HCT116 (cell line): ENCODE measurements around the gene ZFP36. TPM values are rescaled to one million over a fixed set of nuclear protein-coding genes. Genes with fewer than 3 reads are reported as not detected.

Experiments
- ATAC-seq: fragments of 200-7000 bp; cut with Tn5 transposase; 2 replicates; pipeline ENCODE4 v1.9.1; 2020; ENCODE audit warnings: mild to moderate bottlenecking, moderate library complexity
- BruUV-seq: library from RNA; stranded (reverse); fragments of 400-500 nt; replicated peaks from 2 replicates; lab custom pipeline; 2021; lab: Mats Ljungman, UMichigan
- CTCF ChIA-PET: fragments of 300-600 bp; sonication (Branson Sonifier 250); formaldehyde crosslinking; loops from one replicate; lab custom pipeline; 2021; ENCODE audit warnings: antibody characterized with exemption; lab: Charles Lee
- POLR2A ChIA-PET: fragments of 300-600, 350-600 bp; sonication (Branson Sonifier 250); formaldehyde crosslinking; loops from one replicate; lab custom pipeline; 2021; ENCODE audit warnings: antibody characterized with exemption; lab: Charles Lee
- RAD21 ChIA-PET, 2 experiments: fragments of 300-600 bp; sonication (Branson Sonifier 250); formaldehyde crosslinking; loops; one replicate each; lab custom pipeline; 2023; ENCODE audit warnings: low total read pairs in 2 of 2; ENCODE audit not compliant: uncharacterized antibody in 2 of 2, unreplicated experiment in 2 of 2, low non-redundant PET in 1 of 2; lab: Charles Lee
- DNase-seq: peaks from one replicate; pipeline ENCODE4 v3.0.0-alpha.2; 2010; ENCODE audit warnings: low read depth, low spot score
- H2AFZ ChIP-seq: fragments of 200-600 bp; shearing (Covaris generic), sonication (generic); 2 replicates; pipeline ENCODE4 v1.6.1; 2017; ENCODE audit warnings: low read depth, mixed run types, mixed read lengths, antibody characterized with exemption, low read length; ENCODE audit not compliant: poor library complexity, severe bottlenecking
- H3K27ac ChIP-seq: 2 replicates; pipeline ENCODE4 v1.5.1; 2012; ENCODE audit warnings: low read depth, low read length
- H3K27me3 ChIP-seq: fragments of 200-600 bp; sonication (generic); 2 replicates; pipeline ENCODE4 v1.6.1; 2016; ENCODE audit warnings: mixed run types, low read length, mixed read lengths; ENCODE audit not compliant: insufficient read depth
- H3K36me3 ChIP-seq, 2 experiments: fragments of 200-500 bp in 1 of 2; fragments of 200-600 bp in 1 of 2; sonication (Bioruptor generic) in 1 of 2; sonication (generic) in 1 of 2; 2 replicates each; pipeline versions ENCODE4 v1.5.1 to v1.6.1; 2014 to 2016; ENCODE audit warnings: low read length in 2 of 2, inconsistent platforms in 1 of 2, mixed read lengths in 1 of 2, mixed run types in 1 of 2; ENCODE audit not compliant: insufficient read depth in 2 of 2, control insufficient read depth in 1 of 2
- H3K4me1 ChIP-seq, 2 experiments: fragments of 200-600 bp in 1 of 2; sonication (generic) in 1 of 2; 2 replicates each; pipeline versions ENCODE4 v1.5.1 to v1.6.1; 2012 to 2017; ENCODE audit warnings: low read length in 2 of 2, inconsistent platforms in 1 of 2, mild to moderate bottlenecking in 1 of 2, mixed read lengths in 1 of 2, mixed run types in 1 of 2, moderate library complexity in 1 of 2; ENCODE audit not compliant: insufficient read depth in 2 of 2, control insufficient read depth in 1 of 2
- H3K4me2 ChIP-seq: fragments of 200-600 bp; sonication (generic); 2 replicates; pipeline ENCODE4 v1.6.1; 2017; ENCODE audit warnings: mixed run types, low read length, mixed read lengths
- H3K4me3 ChIP-seq, 2 experiments: fragments of 200-600 bp in 1 of 2; sonication (generic) in 1 of 2; replicated peaks in 1 of 2; 2 replicates each; pipeline ENCODE4 v1.5.1; 2011 to 2016; ENCODE audit warnings: low read length in 2 of 2, control low read depth in 1 of 2, low read depth in 1 of 2, mild to moderate bottlenecking in 1 of 2, mixed read lengths in 1 of 2, mixed run types in 1 of 2
- H3K79me2 ChIP-seq: fragments of 200-600 bp; sonication (generic); 2 replicates; pipeline ENCODE4 v1.6.1; 2017; ENCODE audit warnings: mild to moderate bottlenecking, mixed run types, low read length, moderate library complexity, mixed read lengths; ENCODE audit not compliant: insufficient read depth
- H3K9ac ChIP-seq: fragments of 200-600 bp; sonication (generic); 2 replicates; pipeline ENCODE4 v1.6.1; 2016; ENCODE audit warnings: low read length, mixed read lengths
- H3K9me2 ChIP-seq: fragments of 200-600 bp; sonication (generic), shearing (Covaris generic); 2 replicates; pipeline ENCODE4 v1.6.1; 2017; ENCODE audit warnings: mixed run types, mild to moderate bottlenecking, moderate library complexity; ENCODE audit not compliant: insufficient read depth
- H3K9me3 ChIP-seq, 2 experiments: fragments of 200-500 bp in 1 of 2; fragments of 200-600 bp in 1 of 2; sonication (Bioruptor generic) in 1 of 2; sonication (generic) in 1 of 2; 2 replicates each; pipeline ENCODE4 v1.6.1; 2014 to 2017; ENCODE audit warnings: low read length in 2 of 2, mixed read lengths in 2 of 2, inconsistent platforms in 1 of 2, low read depth in 1 of 2, mild to moderate bottlenecking in 1 of 2, mixed run types in 1 of 2, moderate library complexity in 1 of 2; ENCODE audit not compliant: control insufficient read depth in 1 of 2, insufficient read depth in 1 of 2
- H4K20me1 ChIP-seq: fragments of 200-600 bp; sonication (generic), shearing (Covaris generic); 2 replicates; pipeline ENCODE4 v1.6.1; 2017; ENCODE audit warnings: mixed run types, mild to moderate bottlenecking, moderate library complexity; ENCODE audit not compliant: insufficient read depth
- CEBPB ChIP-seq: IDR thresholded peaks from 2 replicates; pipeline ENCODE4 v1.6.1; 2012; ENCODE audit warnings: low read depth
- EGR1 ChIP-seq: IDR thresholded peaks from 2 replicates; pipeline ENCODE4 v1.6.1; 2012; ENCODE audit warnings: low read depth
- ELF1 ChIP-seq: IDR thresholded peaks from 2 replicates; pipeline ENCODE4 v1.6.1; 2012; ENCODE audit warnings: low read depth, borderline replicate concordance
- EZH2 ChIP-seq: fragments of 200-600 bp; sonication (generic); IDR thresholded peaks from 2 replicates; pipeline ENCODE4 v1.6.1; 2017; ENCODE audit warnings: antibody characterized with exemption, mixed run types
- EZH2phosphoT487 ChIP-seq: fragments of 200-600 bp; IDR thresholded peaks from 2 replicates; pipeline ENCODE4 v1.6.1; 2018; ENCODE audit warnings: antibody characterized with exemption, borderline replicate concordance
- FOSL1 ChIP-seq: IDR thresholded peaks from 2 replicates; pipeline ENCODE4 v1.6.1; 2012; ENCODE audit warnings: low read depth
- POLR2A ChIP-seq: IDR thresholded peaks from 2 replicates; pipeline ENCODE4 v1.7.0; 2011; ENCODE audit warnings: borderline replicate concordance; ENCODE audit not compliant: insufficient read depth, insufficient read length; ENCODE audit errors: extremely low read depth
- SIN3A ChIP-seq: IDR thresholded peaks from 2 replicates; pipeline ENCODE4 v1.6.1; 2012; ENCODE audit warnings: low read depth
- SP1 ChIP-seq: IDR thresholded peaks from 2 replicates; pipeline ENCODE4 v1.6.1; 2012; ENCODE audit warnings: low read depth
- SRF ChIP-seq: IDR thresholded peaks from 2 replicates; pipeline ENCODE4 v1.6.1; 2012; ENCODE audit warnings: low read depth
- TCF7L2 ChIP-seq: IDR thresholded peaks from 2 replicates; pipeline ENCODE4 v1.7.0; 2011; ENCODE audit warnings: borderline replicate concordance, inconsistent platforms; ENCODE audit not compliant: insufficient read depth, insufficient read length; ENCODE audit errors: extremely low read depth
- YY1 ChIP-seq: IDR thresholded peaks from 2 replicates; pipeline ENCODE4 v1.6.1; 2011; ENCODE audit warnings: low read length, low read depth, moderate library complexity, mild to moderate bottlenecking; ENCODE audit not compliant: insufficient replicate concordance; ENCODE audit errors: extremely low read depth
- ZFX ChIP-seq: fragments of 450-650 bp; IDR thresholded peaks from 2 replicates; pipeline ENCODE4 v1.6.1; 2017
- intact Hi-C: fragments of 100-400 bp; cut with micrococcal nuclease; formaldehyde crosslinking; loops from 2 replicates; pipeline ENCODE4 v1.10.0; 2022
- total RNA-seq: library from RNA; stranded (reverse); gene quantifications from one replicate; pipeline ENCODE4 v1.2.1, GENCODE V29; 2021; ENCODE audit not compliant: unreplicated experiment
- TF ChIP-seq, protein P1 (sequence below): IDR thresholded peaks from 2 replicates; pipeline ENCODE4 v1.6.1; 2012
- TF ChIP-seq, protein P2 (sequence below): IDR thresholded peaks from 2 replicates; pipeline ENCODE4 v1.6.1; 2012
- TF ChIP-seq, protein P3 (sequence below), 3 experiments: fragments of 200-600 bp in 1 of 3; sonication (generic) in 1 of 3; IDR thresholded peaks in 2 of 3; conservative IDR thresholded peaks in 1 of 3; 2 replicates each; pipeline ENCODE4 v1.5.1; 2012 to 2017; ENCODE audit warnings: low read depth in 2 of 3, low read length in 2 of 3, antibody characterized with exemption in 1 of 3, borderline replicate concordance in 1 of 3, control low read depth in 1 of 3, mild to moderate bottlenecking in 1 of 3, mixed read lengths in 1 of 3, mixed run types in 1 of 3, moderate library complexity in 1 of 3; ENCODE audit not compliant: insufficient read depth in 1 of 3
- TF ChIP-seq, protein P4 (sequence below): IDR thresholded peaks from 2 replicates; pipeline ENCODE4 v1.6.1; 2012; ENCODE audit warnings: low read depth

Gene ZFP36
- total RNA-seq, 1 experiment from 2014 or later, result 131 TPM

DNA sequence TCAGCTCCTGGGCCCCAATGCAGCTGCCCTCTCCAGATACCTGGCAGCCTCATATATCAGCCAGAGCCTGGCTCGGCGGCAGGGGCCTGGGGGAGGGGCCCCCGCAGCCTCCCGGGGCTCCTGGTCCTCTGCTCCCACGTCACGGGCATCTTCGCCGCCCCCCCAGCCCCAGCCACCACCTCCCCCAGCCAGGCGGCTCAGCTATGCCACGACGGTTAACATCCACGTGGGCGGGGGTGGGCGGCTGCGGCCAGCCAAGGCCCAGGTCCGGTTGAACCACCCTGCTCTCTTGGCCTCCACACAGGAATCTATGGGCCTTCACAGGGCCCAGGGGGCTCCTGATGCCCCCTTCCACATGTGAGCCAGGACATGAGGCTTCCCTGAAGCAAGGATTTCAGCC, 18.3 kb downstream of the ZFP36 start:
- POLR2A ChIA-PET, result interaction anchor here (0.6 to 6.0 kb wide), 2 partner anchors 11 to 996 kb away, joined by 3 to 33 read pairs; partner anchors contain the start of gene RPS16
- CTCF ChIA-PET, result interaction anchor here (0.6 kb wide), 1 partner anchor 302 kb away, joined by 3 read pairs; no protein-coding TSS in a partner anchor
- DNase-seq (no peak), ATAC-seq (no peak)
- H4K20me1 ChIP-seq, result no peaks in the 10 kb centered on the region
- H2AFZ ChIP-seq, result no peak overlapping the region
- H3K79me2 ChIP-seq, result no peaks in the 10 kb centered on the region
- no peaks in the 10 kb centered on the region for H3K9me2 ChIP-seq
- no peaks in the 10 kb centered on the region for H3K36me3 ChIP-seq
- intact Hi-C loops, result no loop called here
- TF ChIP-seq EGR1 (no peak), ELF1 (no peak), ZFX (no peak), SRF (no peak), YY1 (no peak), TCF7L2 (no peak), SP1 (no peak), SIN3A (no peak), EZH2 (no peak), FOSL1 (no peak), EZH2phosphoT487 (no peak), CEBPB (no peak), POLR2A (no peak)
- TF ChIP-seq, protein P1, sequence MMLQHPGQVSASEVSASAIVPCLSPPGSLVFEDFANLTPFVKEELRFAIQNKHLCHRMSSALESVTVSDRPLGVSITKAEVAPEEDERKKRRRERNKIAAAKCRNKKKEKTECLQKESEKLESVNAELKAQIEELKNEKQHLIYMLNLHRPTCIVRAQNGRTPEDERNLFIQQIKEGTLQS, result no peak
- TF ChIP-seq, protein P2, sequence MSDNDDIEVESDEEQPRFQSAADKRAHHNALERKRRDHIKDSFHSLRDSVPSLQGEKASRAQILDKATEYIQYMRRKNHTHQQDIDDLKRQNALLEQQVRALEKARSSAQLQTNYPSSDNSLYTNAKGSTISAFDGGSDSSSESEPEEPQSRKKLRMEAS, result no peak
- TF ChIP-seq, protein P3, sequence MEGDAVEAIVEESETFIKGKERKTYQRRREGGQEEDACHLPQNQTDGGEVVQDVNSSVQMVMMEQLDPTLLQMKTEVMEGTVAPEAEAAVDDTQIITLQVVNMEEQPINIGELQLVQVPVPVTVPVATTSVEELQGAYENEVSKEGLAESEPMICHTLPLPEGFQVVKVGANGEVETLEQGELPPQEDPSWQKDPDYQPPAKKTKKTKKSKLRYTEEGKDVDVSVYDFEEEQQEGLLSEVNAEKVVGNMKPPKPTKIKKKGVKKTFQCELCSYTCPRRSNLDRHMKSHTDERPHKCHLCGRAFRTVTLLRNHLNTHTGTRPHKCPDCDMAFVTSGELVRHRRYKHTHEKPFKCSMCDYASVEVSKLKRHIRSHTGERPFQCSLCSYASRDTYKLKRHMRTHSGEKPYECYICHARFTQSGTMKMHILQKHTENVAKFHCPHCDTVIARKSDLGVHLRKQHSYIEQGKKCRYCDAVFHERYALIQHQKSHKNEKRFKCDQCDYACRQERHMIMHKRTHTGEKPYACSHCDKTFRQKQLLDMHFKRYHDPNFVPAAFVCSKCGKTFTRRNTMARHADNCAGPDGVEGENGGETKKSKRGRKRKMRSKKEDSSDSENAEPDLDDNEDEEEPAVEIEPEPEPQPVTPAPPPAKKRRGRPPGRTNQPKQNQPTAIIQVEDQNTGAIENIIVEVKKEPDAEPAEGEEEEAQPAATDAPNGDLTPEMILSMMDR (IDR thresholded peaks at IDR 0.05 in 2 of 3, conservative IDR thresholded peaks at IDR 0.05 in 1 of 3; ENCODE audit: borderline replicate concordance in 1 of 3, insufficient read depth in 1 of 3, low read depth in 2 of 3, low read length in 2 of 3), result no peak
- TF ChIP-seq, protein P4, sequence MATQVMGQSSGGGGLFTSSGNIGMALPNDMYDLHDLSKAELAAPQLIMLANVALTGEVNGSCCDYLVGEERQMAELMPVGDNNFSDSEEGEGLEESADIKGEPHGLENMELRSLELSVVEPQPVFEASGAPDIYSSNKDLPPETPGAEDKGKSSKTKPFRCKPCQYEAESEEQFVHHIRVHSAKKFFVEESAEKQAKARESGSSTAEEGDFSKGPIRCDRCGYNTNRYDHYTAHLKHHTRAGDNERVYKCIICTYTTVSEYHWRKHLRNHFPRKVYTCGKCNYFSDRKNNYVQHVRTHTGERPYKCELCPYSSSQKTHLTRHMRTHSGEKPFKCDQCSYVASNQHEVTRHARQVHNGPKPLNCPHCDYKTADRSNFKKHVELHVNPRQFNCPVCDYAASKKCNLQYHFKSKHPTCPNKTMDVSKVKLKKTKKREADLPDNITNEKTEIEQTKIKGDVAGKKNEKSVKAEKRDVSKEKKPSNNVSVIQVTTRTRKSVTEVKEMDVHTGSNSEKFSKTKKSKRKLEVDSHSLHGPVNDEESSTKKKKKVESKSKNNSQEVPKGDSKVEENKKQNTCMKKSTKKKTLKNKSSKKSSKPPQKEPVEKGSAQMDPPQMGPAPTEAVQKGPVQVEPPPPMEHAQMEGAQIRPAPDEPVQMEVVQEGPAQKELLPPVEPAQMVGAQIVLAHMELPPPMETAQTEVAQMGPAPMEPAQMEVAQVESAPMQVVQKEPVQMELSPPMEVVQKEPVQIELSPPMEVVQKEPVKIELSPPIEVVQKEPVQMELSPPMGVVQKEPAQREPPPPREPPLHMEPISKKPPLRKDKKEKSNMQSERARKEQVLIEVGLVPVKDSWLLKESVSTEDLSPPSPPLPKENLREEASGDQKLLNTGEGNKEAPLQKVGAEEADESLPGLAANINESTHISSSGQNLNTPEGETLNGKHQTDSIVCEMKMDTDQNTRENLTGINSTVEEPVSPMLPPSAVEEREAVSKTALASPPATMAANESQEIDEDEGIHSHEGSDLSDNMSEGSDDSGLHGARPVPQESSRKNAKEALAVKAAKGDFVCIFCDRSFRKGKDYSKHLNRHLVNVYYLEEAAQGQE, result no peak
- no peaks in the 10 kb centered on the region for H3K27me3 ChIP-seq
- H3K9me3 ChIP-seq, result no peaks in the 10 kb centered on the region
- H3K9ac ChIP-seq, result no peak overlapping the region
- peaks cover 25% of the 10 kb centered on the region in 2 experiments for H3K4me1 ChIP-seq
- H3K4me2 ChIP-seq, result no peak overlapping the region
- no peak overlapping the region for H3K27ac ChIP-seq
- BruUV-seq, result no TSS peak
- RAD21 ChIA-PET, result no interaction called here
- H3K4me3 ChIP-seq, result no peak overlapping the region
